Ishikawa (cell line): ENCODE data around the gene SOWAHC.

ENCODE experiments used
- CEBPB ChIP-seq: IDR thresholded peaks from 2 replicates; pipeline ENCODE4 v1.6.1; 2012
- CREB1 ChIP-seq: IDR thresholded peaks from 2 replicates; pipeline ENCODE4 v1.6.1; 2012; ENCODE audit warnings: low read depth
- EGR1 ChIP-seq: IDR thresholded peaks from 2 replicates; pipeline ENCODE4 v1.6.1; 2012
- EP300 ChIP-seq: IDR thresholded peaks from 2 replicates; pipeline ENCODE4 v1.6.1; 2012; ENCODE audit warnings: borderline replicate concordance
- FOXM1 ChIP-seq: IDR thresholded peaks from 2 replicates; pipeline ENCODE4 v1.6.1; 2012; ENCODE audit warnings: low read depth, borderline replicate concordance
- NFIC ChIP-seq: IDR thresholded peaks from 2 replicates; pipeline ENCODE4 v1.6.1; 2012
- RAD21 ChIP-seq: IDR thresholded peaks from 2 replicates; pipeline ENCODE4 v1.6.1; 2012; ENCODE audit warnings: low read depth
- TAF1 ChIP-seq: IDR thresholded peaks from 2 replicates; pipeline ENCODE4 v1.6.1; 2012; ENCODE audit warnings: low read depth, mild to moderate bottlenecking
- TCF12 ChIP-seq: IDR thresholded peaks from 2 replicates; pipeline ENCODE4 v1.6.1; 2012; ENCODE audit warnings: low read depth
- TEAD4 ChIP-seq: IDR thresholded peaks from 2 replicates; pipeline ENCODE4 v1.6.1; 2012
- YY1 ChIP-seq: IDR thresholded peaks from 2 replicates; pipeline ENCODE4 v1.6.1; 2012; ENCODE audit warnings: low read depth
- ZBTB7A ChIP-seq: IDR thresholded peaks from 2 replicates; pipeline ENCODE4 v1.6.1; 2012; ENCODE audit warnings: low read depth
- TF ChIP-seq, protein P1 (sequence below): IDR thresholded peaks from 2 replicates; pipeline ENCODE4 v1.6.1; 2012; ENCODE audit warnings: low read depth, mild to moderate bottlenecking
- TF ChIP-seq, protein P2 (sequence below): IDR thresholded peaks from 2 replicates; pipeline ENCODE4 v1.6.1; 2012
- TF ChIP-seq, protein P3 (sequence below): IDR thresholded peaks from 2 replicates; pipeline ENCODE4 v1.6.1; 2012

Gene SOWAHC

DNA sequence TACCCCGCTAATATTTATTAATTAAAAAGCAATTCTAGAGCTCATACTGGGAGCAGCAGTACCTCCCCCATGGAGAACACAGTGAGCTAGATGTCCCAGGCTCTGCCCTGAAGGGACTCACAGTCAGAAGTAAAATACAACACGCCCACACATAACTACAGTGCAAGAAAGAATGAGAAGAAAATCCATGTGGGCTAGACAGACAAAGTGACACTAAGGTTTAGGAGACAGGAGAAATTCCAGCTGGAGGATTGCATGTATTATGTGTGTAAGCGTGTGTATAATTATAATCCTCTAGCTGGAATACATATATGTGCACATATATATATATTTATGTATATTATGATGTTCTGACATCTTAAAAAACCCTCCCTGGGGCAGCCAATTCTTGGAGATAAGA is 15.7 kb downstream of the SOWAHC start:
- TF ChIP-seq, protein P1, sequence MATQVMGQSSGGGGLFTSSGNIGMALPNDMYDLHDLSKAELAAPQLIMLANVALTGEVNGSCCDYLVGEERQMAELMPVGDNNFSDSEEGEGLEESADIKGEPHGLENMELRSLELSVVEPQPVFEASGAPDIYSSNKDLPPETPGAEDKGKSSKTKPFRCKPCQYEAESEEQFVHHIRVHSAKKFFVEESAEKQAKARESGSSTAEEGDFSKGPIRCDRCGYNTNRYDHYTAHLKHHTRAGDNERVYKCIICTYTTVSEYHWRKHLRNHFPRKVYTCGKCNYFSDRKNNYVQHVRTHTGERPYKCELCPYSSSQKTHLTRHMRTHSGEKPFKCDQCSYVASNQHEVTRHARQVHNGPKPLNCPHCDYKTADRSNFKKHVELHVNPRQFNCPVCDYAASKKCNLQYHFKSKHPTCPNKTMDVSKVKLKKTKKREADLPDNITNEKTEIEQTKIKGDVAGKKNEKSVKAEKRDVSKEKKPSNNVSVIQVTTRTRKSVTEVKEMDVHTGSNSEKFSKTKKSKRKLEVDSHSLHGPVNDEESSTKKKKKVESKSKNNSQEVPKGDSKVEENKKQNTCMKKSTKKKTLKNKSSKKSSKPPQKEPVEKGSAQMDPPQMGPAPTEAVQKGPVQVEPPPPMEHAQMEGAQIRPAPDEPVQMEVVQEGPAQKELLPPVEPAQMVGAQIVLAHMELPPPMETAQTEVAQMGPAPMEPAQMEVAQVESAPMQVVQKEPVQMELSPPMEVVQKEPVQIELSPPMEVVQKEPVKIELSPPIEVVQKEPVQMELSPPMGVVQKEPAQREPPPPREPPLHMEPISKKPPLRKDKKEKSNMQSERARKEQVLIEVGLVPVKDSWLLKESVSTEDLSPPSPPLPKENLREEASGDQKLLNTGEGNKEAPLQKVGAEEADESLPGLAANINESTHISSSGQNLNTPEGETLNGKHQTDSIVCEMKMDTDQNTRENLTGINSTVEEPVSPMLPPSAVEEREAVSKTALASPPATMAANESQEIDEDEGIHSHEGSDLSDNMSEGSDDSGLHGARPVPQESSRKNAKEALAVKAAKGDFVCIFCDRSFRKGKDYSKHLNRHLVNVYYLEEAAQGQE, result no peak
- TF ChIP-seq TCF12 (no peak), YY1 (no peak), NFIC (no peak), EGR1 (no peak), TEAD4 (no peak), TAF1 (no peak), ZBTB7A (no peak), CEBPB (no peak), EP300 (no peak), RAD21 (no peak), FOXM1 (no peak), CREB1 (no peak)
- TF ChIP-seq, protein P2, sequence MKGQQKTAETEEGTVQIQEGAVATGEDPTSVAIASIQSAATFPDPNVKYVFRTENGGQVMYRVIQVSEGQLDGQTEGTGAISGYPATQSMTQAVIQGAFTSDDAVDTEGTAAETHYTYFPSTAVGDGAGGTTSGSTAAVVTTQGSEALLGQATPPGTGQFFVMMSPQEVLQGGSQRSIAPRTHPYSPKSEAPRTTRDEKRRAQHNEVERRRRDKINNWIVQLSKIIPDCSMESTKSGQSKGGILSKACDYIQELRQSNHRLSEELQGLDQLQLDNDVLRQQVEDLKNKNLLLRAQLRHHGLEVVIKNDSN, result no peak
- TF ChIP-seq, protein P3, sequence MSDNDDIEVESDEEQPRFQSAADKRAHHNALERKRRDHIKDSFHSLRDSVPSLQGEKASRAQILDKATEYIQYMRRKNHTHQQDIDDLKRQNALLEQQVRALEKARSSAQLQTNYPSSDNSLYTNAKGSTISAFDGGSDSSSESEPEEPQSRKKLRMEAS, result no peak

DNA sequence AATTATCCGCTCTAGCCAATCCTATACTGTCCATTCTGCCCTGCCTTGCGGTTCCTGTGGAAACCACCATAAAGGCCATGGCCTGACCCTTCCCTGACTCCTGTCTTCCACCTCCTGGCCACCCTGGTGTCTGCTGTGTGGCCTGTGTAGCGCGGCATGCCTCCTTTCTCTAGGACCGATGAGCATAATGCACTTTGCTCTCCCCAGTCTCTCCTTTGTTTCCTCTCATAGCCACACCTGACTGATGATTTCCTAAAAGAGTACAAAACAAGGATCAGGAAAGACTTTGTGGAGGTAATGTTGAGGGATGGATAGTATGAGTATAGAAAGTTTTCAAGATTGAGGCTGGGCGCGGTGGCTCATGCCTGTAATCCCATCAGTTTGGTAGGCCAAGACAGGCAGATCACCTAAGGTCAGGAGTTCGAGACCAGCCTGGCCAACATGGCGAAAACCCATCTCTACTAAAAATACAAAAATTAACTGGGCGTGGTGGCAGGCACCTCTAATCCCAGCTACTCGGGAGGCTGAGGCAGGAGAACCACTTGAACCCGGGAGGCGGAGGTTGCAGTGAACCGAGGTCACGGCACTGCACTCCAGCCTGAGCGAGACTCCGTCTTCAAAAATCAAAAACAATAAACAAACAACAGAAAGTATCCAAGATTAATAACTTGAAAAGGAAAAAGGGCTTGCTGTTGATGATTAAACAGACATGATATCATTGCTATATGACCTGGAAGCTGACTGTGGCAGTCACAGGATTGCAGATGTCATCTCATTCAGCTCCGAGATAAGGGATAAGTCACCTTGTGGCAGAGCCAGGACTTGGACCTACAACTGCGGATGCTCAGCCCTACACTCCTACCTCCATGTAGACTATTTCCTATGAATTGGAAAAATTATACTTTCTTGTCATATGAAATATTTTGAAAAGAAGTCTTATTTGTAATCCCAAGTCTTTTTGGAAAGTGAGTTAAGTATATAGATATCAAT is 16.6 kb downstream of the SOWAHC start:
- TF ChIP-seq YY1 (no peak), CEBPB (no peak), ZBTB7A (no peak), RAD21 (no peak), EGR1 (no peak), FOXM1 (no peak), TEAD4 (no peak), CREB1 (no peak), NFIC (no peak)
- TF ChIP-seq, protein P1, result no peak
- TF ChIP-seq, protein P3, result no peak

DNA sequence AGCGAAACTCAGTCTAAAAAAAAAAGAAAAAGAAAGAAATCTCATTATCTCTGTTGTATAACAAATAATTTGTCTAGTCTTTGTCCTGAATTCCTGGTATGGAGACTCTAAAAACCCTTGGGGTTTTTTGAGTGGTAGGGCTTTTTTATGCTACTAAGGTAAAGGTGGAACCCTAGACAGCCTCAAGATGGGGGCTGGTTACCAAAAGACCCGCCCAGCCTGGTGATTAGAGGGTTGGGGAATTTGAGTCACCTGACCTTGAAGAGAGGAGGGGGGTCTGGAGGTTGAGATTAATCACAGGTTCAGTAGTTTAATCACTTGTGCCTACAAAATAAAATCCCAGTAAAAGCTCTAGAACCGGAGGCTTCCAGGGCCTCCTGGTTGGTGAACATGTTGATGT is 17.6 kb downstream of the SOWAHC start:
- TF ChIP-seq NFIC (no peak), CREB1 (no peak)

DNA sequence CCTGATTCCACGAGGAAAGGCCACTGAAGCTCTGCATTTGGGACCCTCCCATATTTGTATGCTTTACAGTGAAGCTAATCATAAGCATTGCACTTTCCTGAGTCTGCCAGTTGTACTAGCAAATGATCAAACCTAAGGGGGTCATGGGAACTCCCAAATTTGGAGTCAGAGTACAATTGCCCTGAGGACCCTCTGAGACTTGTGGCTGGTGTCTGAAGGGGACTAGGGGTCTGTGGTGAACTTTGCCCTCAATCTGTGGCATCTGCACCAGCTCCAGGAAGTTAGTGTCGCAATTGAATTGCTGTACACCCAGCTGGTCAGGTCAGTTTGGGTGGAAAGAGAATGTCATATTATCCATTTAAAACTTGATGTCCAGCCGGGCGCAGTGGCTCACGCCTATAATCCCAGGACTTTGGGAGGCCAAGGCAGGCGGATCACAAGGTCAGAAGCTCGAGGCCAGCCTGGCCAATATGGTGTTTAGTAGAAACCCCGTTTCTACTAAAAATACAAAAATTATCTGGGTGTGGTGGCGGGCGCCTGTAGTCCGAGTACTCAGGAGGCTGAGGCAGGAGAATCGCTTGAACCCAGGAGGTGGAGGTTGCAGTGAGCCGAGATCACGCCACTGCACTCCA is 18.1 kb downstream of the SOWAHC start:
- TF ChIP-seq, protein P3, result no peak
- TF ChIP-seq FOXM1 (no peak), CREB1 (no peak), YY1 (no peak), ZBTB7A (no peak), EP300 (no peak), CEBPB (no peak), TEAD4 (no peak), NFIC (no peak)
- TF ChIP-seq, protein P1, result no peak
- TF ChIP-seq, protein P2, result no peak
